ENCODE results near the gene KSR1. TPM values are rescaled to one million over a fixed set of nuclear protein-coding genes. Genes with fewer than 3 reads are reported as not detected.

KSR1 gene
- total and polyA plus RNA-seq, 10 of the 15 experiments (the other 5 are each of a cell fraction or from before 2014, with no cell fraction given): 0.97 to 66.6 (median 22.9) TPM

DNA sequence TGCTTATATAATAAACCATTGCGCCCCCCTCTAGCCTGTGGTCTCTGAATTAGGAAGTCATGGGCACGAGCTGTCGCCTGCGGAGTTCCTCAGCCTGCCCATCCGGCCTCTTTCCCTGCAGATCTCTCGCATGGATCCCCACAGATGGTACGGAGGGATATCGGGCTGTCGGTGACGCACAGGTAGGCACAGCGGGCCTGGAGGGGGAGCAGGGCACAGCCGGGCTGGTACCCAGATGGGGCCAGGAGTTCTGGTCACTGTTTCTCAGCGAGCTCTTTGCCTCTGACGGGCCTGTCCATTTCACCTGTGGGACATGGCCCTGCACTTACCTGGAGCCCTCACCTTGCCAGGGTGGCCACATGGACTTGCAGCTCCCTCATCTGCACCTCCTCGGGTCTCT lies 132.1 kb downstream of the KSR1 start (continued):
- TF ChIP-seq, protein P1, sequence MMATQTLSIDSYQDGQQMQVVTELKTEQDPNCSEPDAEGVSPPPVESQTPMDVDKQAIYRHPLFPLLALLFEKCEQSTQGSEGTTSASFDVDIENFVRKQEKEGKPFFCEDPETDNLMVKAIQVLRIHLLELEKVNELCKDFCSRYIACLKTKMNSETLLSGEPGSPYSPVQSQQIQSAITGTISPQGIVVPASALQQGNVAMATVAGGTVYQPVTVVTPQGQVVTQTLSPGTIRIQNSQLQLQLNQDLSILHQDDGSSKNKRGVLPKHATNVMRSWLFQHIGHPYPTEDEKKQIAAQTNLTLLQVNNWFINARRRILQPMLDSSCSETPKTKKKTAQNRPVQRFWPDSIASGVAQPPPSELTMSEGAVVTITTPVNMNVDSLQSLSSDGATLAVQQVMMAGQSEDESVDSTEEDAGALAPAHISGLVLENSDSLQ (IDR thresholded peaks at IDR 0.05): no peak
- TF ChIP-seq SIN3A (IDR thresholded peaks at IDR 0.05; ENCODE audit: low read depth, low read length) (no peak), CHD2 (IDR thresholded peaks at IDR 0.05; ENCODE audit: borderline replicate concordance, low read depth, low read length) (no peak), NR2C1 (IDR thresholded peaks at IDR 0.05) (no peak), STAT3 (IDR thresholded peaks at IDR 0.05; ENCODE audit: low read depth, low read length) (no peak), NBN (IDR thresholded peaks at IDR 0.05) (no peak), CEBPB (IDR thresholded peaks at IDR 0.05; ENCODE audit: borderline replicate concordance in 1 of 2, low read depth in 2 of 2, low read length in 2 of 2) (no peak), EP300 (IDR thresholded peaks at IDR 0.05; ENCODE audit: borderline replicate concordance in 1 of 2, control insufficient read depth in 1 of 2, low read depth in 2 of 2, low read length in 2 of 2) (no peak), JUNB (IDR thresholded peaks at IDR 0.05) (no peak)
- TF ChIP-seq, protein P2, sequence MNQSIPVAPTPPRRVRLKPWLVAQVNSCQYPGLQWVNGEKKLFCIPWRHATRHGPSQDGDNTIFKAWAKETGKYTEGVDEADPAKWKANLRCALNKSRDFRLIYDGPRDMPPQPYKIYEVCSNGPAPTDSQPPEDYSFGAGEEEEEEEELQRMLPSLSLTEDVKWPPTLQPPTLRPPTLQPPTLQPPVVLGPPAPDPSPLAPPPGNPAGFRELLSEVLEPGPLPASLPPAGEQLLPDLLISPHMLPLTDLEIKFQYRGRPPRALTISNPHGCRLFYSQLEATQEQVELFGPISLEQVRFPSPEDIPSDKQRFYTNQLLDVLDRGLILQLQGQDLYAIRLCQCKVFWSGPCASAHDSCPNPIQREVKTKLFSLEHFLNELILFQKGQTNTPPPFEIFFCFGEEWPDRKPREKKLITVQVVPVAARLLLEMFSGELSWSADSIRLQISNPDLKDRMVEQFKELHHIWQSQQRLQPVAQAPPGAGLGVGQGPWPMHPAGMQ (IDR thresholded peaks at IDR 0.05; ENCODE audit: borderline replicate concordance): no peak

- H2AFZ ChIP-seq (ENCODE audit: control insufficient read depth, low read depth, low read length): no peak overlapping the region
- BruUV-seq (replicated peaks): no TSS peak
- no peak overlapping the region for H3K27ac ChIP-seq (ENCODE audit: control insufficient read depth, insufficient read depth)
- H3K9me3 ChIP-seq (replicated peaks; ENCODE audit: control insufficient read depth, insufficient read depth, low read length): no peaks in the 10 kb centered on the region
- no peak overlapping the region for H3K4me2 ChIP-seq (ENCODE audit: control insufficient read depth, insufficient read depth)
- no peak for ATAC-seq
- RAD21 ChIA-PET (ENCODE audit: unreplicated experiment): no interaction called here
- peaks cover 6 to 36% of the 10 kb centered on the region in 2 experiments; a peak in 3 of 4 replicates for H3K36me3 ChIP-seq (ENCODE audit: control insufficient read depth in 2 of 2, insufficient read depth in 2 of 2, low read length in 1 of 2)
- no peaks in the 10 kb centered on the region for H3K27me3 ChIP-seq (replicated peaks in 1 of 2; ENCODE audit: control insufficient read depth in 2 of 2, insufficient read depth in 2 of 2, low read length in 1 of 2)
- H3K4me3 ChIP-seq: no peak overlapping the region
- CTCF ChIA-PET: interaction anchor here (4.6 kb wide), 1 partner anchor 10 kb away, joined by 28 read pairs; no protein-coding TSS in a partner anchor
- no peaks in the 10 kb centered on the region for H4K20me1 ChIP-seq (ENCODE audit: control insufficient read depth, insufficient read depth)
- POLR2A ChIA-PET: no interaction called here
- no peak for FAIRE-seq
- SMC1A ChIA-PET (ENCODE audit: uncharacterized antibody, unreplicated experiment): interaction anchor here (4.0 kb wide), 1 partner anchor 8 kb away, joined by 16 read pairs; no protein-coding TSS in a partner anchor
- intact Hi-C loops (cut with micrococcal nuclease; ENCODE audit: unreplicated experiment): no loop called here
- no peak for DNase-seq (ENCODE audit: low read depth, low spot score)
- H3K79me2 ChIP-seq (ENCODE audit: control insufficient read depth, insufficient read depth, low read length): no peaks in the 10 kb centered on the region
- H3K4me1 ChIP-seq (ENCODE audit: control insufficient read depth, insufficient read depth, low read length): no peaks in the 10 kb centered on the region
- no peak overlapping the region for H3K9ac ChIP-seq (ENCODE audit: control insufficient read depth, insufficient read depth, low read length)
- in situ Hi-C loops (cut with MboI): no loop called here
- WGBS (ENCODE audit: insufficient coverage, insufficient replicate concordance, low lambda C conversion rate, missing lambda C conversion rate): 97% methylated on average over 3 of the region's 3 CpGs
- TF ChIP-seq TCF7 (IDR thresholded peaks at IDR 0.05; ENCODE audit: borderline replicate concordance) (no peak), PRDM15 (CRISPR knock-in tag; IDR thresholded peaks at IDR 0.05) (no peak)
- TF ChIP-seq, protein P3, sequence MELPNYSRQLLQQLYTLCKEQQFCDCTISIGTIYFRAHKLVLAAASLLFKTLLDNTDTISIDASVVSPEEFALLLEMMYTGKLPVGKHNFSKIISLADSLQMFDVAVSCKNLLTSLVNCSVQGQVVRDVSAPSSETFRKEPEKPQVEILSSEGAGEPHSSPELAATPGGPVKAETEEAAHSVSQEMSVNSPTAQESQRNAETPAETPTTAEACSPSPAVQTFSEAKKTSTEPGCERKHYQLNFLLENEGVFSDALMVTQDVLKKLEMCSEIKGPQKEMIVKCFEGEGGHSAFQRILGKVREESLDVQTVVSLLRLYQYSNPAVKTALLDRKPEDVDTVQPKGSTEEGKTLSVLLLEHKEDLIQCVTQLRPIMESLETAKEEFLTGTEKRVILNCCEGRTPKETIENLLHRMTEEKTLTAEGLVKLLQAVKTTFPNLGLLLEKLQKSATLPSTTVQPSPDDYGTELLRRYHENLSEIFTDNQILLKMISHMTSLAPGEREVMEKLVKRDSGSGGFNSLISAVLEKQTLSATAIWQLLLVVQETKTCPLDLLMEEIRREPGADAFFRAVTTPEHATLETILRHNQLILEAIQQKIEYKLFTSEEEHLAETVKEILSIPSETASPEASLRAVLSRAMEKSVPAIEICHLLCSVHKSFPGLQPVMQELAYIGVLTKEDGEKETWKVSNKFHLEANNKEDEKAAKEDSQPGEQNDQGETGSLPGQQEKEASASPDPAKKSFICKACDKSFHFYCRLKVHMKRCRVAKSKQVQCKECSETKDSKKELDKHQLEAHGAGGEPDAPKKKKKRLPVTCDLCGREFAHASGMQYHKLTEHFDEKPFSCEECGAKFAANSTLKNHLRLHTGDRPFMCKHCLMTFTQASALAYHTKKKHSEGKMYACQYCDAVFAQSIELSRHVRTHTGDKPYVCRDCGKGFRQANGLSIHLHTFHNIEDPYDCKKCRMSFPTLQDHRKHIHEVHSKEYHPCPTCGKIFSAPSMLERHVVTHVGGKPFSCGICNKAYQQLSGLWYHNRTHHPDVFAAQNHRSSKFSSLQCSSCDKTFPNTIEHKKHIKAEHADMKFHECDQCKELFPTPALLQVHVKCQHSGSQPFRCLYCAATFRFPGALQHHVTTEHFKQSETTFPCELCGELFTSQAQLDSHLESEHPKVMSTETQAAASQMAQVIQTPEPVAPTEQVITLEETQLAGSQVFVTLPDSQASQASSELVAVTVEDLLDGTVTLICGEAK (IDR thresholded peaks at IDR 0.05; ENCODE audit: borderline replicate concordance): no peak
Observed at GRCh38 chr17:27590864-27591263, 134.6 kb downstream of the KSR1 start.

All from GM12878 (cell line).